GM18519 (cell line): ENCODE measurements around the gene SPATA46.
A peak's percentile ranks its signal among the peaks of the same experiment; 100 is the strongest.

ENCODE experiments used
- ATAC-seq: cut with Tn5 transposase; IDR thresholded peaks from one replicate; pipeline ENCODE4 v1.9.1; 2021; ENCODE audit warnings: mild to moderate bottlenecking, moderate library complexity; ENCODE audit not compliant: unreplicated experiment, low FRiP score

The SPATA46 gene

DNA sequence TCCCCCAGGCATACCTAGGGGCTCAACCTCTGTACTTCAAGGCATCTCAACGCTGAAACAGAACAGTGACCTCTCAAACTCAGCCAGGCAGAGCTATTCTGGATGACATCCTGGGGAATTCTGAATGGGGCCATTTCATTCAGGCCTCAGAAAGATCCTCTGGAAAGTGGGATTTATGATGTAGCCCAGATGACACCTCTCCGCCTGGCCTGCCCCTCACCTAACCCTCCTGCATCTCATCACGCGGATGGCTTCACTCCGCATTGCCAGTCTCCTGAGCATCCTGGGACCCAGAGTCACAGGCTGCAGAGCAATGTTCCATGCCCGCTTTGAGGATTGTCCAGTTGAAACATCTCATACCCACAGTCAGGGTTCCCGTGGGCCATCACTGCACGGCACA, 1.2 kb downstream of the SPATA46 start:
- no peak for ATAC-seq

DNA sequence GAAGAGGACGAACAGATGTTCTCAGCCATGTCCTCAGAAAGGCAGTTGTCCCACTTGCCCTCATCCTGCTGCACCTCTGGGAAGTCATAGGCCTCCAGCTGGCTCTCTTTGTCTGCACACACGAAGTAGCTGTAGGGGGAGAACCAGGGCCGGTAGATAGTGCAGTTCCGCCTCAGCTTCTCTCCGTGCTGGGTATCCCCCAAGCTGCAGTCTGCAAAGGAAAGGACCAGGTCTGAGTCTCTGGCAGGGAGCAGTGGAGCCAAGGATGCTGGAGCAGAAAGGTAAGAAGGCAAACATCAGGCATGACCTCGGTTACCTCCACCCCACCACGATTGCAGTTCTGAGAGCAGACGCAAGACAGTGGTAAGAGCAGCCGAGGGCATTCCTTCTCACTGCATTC, 2.2 kb downstream of the SPATA46 start:
- no peak for ATAC-seq

DNA sequence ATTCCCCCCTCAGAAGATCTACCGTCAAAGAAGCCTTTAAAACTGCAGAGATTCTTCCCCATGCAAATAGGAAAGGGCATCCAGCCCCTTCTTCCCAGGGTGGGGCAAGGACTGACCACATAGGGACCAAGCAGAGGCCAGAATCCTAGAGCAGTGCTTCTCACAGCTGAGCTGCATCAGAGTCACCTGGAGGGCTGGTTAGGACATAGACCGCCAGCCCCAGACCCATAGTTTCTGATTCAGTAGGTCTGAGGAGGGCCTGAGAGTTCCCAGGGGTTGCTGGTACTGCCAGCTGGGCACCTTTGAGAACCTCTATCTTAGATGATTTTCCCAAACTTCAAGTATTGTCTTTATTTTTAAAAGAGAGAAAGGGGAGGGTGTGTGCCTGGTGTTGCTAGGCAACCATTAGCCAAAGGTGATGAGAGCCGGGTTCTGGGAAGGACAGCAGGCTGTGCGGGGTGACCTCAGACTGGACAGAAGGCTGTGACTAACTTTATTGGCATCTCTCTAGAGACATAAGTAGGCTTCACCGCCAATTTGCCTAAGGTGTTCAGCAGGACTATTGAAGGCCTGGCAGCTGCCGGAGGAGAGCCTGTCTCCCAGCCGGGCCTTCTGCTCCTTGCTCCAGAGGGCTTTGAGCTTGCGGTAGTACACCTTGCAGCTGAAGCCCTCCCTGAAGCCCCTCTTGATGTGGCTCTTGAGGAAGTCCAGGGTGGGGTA, 3.0 kb downstream of the SPATA46 start:
- ATAC-seq = no peak

DNA sequence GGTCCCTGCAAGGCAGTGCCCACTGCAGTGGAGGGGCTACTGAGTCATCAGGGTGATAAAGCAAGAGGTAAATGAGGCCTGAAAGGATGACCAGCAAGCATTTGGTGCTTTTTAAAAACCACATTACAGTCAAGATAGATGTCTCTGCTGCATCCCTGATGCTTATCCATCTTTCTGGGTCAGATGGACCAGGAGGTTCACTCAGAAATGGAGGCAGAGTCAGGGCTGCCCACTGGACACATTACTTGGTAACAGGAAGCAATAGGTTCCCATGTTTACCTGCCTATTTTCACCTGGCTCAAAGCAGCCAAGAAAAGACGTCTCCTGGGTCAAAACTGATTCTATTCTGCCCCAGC, 3.6 kb downstream of the SPATA46 start:
- ATAC-seq = no peak

DNA sequence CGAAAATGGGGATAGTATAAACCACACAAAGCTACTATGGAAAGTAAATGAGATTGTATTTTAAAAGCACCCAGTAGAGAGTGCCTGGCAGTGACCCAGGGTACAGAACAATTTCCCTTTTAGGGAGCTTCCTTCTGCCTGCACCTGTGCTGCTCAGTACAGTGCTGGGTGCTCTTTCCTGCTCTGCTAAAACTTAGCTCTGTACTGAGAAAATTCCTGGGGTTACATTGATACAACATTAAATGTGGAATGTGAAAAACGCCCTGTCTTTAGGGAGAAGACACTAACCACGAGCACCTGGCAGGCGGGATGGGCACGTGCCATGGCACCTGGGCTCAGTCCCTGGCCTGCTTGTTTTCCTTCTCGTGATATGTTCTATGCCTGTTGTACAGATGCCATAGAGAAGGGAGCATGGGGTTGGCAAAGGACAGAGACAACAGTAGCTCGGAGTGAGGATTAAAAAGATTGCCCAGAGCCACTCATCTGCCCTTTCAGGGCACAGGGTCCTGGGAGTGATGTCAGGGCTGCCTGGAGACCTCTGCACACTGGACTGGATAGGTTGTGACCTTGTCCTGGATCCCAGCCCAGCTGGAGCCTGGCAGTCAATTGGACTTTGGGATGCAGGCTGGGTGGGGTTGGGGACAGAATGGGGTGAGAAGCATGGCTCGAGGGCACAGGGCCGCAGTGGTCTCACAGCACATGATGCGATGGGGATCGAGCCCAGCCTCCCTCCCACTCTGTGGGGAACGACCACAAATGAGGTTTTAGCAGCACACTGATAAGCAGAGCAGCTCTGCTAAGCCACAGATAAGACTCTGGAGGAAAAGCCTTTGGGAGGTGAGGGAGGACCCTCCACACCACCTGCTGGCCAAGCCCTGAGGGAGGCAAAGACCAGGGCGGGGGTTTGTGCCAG, 4.2 kb downstream of the SPATA46 start:
- ATAC-seq = no peak

DNA sequence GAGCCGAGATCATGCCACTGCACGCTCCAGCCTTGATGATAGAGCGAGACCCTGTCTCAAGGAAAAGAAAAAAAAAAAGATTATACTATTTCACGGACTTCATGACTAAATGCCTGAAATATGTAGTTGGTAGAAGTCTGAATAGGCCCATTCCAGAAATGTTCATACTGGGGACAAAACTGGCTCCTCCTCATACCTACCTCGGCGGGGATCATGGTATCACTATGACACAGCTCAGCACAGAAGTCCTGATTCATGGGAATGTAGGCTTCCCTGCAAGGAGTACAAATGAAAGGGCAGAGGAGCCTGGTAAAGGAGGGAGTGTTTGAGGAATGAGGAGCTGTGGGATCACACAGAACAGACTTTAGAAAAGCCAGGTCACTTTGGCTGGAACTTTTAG, 5.0 kb downstream of the SPATA46 start:
- ATAC-seq = no peak

DNA sequence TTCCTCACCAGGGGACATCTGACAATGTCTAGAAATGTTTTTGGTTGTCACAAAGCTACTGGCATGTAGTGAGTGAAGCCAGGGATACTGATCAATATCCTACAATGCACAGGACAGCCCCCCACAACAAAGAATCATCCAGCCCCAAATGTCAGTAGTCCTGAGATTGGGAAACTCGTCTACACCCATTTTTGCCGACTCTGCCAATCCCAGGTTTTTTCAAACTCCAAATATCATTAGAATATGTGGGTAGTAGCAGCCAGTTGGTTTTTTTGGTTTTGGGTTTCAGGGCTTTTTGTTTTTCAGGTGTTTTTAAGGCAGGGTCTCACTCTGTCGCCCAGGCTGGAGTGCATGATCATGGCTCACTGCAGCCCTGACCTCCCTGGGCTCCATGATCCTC, 5.9 kb downstream of the SPATA46 start:
- no peak for ATAC-seq

DNA sequence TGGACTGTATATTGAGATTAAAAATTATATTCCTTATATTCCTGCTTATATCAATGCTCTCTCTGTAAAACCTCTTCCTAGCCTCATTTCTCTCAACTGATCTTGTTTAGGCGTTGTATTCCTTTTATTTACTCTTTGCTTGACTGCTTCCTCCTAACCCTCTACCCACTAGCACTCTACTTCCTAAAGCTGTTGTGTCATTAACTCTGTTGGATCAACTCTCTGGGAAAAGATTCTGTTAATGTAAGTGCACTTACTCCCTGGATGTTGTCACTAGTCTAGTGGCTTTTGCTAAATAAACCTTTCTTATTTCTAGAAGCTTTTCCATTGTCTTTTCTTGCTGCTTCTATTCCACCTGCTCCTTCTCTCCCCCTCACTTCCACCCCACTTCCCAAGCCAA, 6.5 kb downstream of the SPATA46 start:
- no peak for ATAC-seq

DNA sequence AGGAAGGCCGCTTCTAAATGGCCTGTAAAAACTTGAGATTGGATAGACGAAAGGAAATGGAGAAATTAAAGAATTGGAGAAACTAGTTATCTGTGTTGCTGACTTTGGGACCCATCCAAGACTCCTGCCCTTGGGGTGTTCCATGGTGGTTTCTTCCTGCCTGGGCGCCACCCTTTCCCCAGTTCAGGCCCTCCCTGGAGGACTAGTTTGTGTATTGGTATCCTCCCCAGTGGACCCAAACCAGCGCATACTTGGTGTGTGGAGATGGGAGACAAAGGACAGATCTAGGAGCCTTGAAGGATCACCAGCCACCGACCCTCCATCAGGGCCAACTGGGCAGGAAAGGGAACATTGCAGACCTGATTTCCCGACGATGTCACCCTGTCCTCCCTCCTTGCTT, 7.1 kb downstream of the SPATA46 start:
- no peak for ATAC-seq

DNA sequence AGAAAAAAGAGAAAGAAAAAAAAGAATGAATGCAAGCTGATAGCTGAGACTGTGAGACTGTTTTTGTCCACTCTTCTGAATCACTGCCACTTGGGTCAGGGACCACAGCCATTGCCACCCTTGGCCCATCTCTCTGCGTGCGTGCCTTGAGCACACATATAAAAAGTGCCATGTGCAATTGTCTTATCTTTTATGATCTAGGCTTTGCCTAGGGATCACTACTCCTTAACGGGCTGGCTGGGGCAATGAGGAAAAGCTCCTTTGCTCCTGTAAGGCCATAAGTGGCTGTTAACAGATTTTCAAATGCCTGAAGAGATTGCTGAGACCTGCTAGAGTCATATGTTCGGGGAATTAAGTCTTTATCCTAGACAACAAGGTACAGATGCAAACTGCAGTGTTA, 8.2 kb downstream of the SPATA46 start:
- ATAC-seq = no peak

DNA sequence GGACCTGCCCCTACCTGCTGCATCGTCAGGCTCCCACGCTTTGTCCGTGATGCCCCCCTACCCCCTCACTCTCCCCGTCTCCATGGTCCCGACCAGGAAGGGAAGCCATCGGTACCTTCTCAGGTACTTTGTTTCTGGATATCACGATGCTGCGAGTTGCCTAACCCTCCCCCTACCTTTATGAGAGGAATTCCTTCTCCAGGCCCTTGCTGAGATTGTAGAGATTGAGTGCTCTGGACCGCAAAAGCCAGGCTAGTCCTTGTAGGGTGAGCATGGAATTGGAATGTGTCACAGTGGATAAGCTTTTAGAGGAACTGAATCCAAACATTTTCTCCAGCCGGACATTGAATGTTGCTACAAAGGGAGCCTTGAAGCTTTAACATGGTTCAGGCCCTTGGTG, 8.9 kb downstream of the SPATA46 start:
- ATAC-seq = no peak

DNA sequence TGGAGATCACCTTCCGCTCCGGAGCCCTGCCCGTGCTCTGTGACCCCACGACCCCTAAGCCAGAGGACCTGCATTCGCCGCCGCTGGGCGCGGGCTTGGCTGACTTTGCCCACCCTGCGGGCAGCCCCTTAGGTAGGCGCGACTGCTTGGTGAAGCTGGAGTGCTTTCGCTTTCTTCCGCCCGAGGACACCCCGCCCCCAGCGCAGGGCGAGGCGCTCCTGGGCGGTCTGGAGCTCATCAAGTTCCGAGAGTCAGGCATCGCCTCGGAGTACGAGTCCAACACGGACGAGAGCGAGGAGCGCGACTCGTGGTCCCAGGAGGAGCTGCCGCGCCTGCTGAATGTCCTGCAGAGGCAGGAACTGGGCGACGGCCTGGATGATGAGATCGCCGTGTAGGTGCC, 9.6 kb downstream of the SPATA46 start:
- no peak for ATAC-seq

DNA sequence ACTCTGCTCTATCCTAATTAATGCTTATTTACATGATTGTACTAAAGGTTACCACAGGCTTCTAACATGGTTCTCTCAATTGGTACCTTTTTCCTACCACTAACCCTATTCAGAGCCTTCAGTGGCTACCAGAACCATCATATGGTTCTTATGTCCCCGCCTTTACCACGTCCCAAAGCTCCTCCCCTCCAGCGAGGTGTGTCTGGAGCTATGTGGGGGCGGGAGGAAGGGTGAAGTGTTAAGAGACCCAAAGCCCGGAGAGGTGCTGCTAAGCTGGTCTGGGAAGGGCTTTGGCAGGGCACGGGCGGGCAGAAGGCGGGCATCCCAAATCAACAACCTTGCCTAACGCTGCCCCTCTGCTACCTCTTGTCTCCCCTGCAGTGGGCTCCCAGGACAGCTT, 10.0 kb downstream of the SPATA46 start:
- ATAC-seq = no peak

DNA sequence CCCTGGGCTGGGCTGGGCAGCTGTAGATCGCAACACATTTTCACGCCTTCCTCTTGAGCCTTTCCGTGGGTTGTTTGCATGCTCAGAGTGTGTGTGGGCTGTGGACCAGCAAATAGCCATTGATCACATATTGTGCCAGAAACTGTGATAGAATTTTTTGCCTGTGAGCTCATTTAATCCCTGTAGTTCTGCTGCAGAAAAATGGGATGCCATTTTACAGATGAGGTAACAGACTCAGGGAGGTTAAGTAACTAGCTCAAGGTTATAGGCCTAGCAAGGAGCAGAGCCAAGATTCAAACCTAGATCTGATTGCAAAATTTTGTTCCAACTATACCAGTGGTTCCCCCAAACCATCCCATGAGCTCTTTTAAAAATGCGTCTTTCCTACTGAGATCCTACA, 10.5 kb downstream of the SPATA46 start:
- no peak for ATAC-seq

DNA sequence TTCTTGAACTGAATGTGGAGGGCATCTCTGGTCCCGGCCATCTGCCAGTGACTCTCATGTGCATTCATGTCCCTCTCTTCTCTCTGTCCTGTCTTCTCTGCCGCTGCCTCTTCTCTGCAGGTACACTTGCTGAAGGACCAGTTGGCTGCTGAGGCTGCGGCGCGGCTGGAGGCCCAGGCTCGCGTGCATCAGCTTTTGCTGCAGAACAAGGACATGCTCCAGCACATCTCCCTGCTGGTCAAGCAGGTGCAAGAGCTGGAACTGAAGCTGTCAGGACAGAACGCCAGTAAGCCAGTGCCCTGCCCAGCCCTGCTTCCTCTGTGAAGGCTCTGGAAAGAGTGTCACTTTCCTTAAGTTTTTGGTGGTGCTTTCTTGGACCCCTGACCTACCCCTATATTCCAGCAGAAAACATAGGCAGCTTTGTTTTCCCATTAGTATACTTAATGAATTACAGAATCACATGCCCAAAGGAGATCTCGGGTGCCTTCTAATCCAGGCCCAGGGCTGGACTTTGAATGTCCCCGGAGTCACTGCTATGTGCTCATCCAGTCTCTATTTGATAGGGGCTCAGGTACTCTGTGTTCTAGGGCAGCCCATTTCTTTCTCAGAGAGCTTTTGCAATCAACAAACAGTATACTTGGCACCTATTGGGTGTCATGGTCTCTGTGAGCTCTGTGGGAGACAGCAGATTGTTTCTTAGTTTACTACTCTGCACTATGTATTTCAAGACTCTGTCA, 11.2 kb downstream of the SPATA46 start:
- ATAC-seq = no peak

DNA sequence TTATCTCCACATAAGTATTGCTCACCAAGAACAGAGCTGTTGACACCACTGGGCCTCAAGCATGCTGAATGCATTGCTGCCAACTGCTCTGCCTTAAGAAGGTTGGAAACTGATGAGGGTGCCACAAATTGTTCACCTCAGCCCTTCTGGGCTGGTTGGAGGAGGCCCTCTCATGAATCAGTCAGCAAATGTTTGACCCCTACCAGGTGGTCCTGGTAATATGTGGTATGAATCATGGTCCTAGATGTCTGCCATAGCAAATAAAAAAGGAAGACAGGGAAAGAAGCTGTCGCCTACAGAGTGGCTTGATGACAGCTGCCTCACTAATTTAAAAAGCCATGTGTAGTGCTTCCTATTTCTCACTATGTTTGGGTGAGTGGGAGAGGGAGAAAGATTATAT, 12.2 kb downstream of the SPATA46 start:
- no peak for ATAC-seq

DNA sequence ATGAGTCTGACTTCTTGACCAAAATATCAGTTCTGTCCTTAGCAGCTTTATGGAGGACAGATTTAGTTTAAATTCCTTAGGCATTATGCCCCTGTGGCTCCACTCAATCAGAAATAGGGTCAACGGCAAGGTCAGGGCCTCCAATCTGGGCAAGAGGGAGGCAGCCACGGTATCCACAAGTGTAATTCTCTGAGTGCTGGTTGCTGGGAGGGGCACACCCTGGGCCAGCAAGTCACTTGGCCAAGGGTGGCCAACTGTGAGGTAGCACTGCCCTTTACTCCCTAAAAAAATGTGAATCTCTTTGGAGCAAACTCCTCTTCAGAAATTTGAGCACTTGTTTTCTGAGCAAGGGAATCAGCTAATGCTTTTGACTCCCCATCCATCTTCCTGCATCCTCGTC, 12.8 kb downstream of the SPATA46 start:
- no peak for ATAC-seq

DNA sequence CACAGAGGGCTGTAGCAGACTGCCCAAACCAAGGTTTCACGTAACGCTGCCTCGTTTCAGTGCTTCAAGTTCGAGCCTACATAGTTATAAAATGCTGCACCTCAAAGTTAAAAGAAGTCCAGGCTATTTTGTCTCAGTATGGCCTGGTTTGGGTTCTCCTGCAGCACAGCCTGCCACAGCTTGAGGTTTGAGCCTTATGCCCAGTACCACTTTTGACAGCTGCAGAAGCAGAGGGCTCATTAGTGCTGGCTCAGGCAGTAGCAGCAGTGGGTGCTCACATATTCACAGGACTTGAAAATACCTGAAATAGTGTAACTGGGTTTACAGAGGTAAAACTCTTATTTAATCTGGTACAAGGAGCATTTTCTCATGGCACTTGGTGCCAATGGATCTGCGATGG, 15.3 kb downstream of the SPATA46 start:
- ATAC-seq = peak; percentile 27

DNA sequence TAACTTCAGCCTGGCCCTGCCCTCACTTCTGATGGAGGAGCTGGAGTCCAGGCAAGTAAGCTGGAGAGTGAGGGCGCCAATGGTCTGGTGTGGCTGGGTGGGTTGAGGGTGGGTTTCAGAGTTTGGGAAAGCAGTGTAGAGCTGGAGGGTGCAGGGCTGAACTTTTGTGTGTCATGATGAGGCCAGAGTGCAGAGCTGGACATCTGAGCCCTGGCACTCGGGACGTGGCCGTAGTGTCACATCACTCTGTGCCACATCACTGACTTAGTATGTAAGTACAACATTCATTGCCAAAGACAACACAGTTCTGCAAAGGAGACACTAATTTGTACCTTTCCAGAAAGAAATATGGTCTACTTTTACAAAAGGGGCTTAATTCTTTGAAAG, 15.8 kb downstream of the SPATA46 start:
- no peak for ATAC-seq

DNA sequence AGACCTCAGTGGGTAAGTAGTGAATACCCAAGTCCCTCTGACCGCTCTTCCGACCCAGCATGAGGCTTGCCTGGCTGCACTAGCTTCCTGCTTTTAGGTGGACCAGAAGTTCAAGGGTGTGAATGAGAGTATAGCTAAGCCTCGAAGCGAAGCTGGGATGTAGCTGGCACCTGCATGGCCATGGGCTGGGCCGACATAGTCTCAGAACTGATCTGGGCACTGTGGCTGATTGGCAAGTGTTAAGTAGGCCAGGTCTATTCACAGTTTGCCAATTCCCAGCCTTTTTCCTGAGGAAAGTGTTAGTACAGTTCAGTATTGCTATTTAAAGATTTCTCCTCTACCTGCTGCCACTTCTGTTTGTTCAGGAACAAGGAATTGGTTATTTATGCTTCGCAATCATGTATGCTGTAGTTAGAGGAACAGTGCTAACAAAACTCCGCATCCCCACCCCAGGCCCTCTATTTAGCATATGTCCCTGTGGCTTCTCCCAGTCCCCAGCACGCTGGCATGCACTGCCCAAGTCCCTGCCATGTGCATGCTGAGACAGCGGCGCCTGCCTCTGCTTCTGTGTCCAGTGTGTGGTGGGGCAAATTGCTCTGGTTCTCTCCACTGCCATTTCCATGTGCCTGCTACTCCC, 16.3 kb downstream of the SPATA46 start:
- no peak for ATAC-seq
